ENCODE results near the gene ITIH2. TPM values are rescaled to one million over a fixed set of nuclear protein-coding genes. Genes with fewer than 3 reads are reported as not detected.
A peak's percentile ranks its signal among the peaks of the same experiment; 100 is the strongest.

The ITIH2 gene
- total and polyA plus RNA-seq, 9 of the 15 experiments (the other 6 are each of a cell fraction or from before 2014, with no cell fraction given) = 0.66 TPM; not detected in 8

DNA sequence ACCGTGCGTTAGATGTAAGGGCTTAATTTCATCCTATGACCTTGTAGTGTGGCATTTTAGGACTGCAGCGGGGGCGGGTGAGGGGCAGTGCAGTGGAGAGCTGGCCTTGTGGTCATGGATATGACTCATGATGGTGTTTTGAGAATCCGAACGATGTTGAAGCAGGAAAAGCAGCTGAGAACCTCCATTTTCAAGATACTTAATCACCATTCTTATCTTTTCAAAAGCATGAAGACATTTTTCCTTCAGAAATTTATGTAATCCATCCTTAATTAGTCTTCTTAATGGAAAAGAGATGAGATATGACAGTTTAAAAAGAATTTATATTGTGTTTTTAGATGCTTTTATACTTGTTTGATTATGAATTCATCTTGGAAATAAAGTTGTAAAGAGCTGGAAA, 94.5 kb downstream of the ITIH2 start (continued):
- TF ChIP-seq LCOR (CRISPR knock-in tag; IDR thresholded peaks at IDR 0.05) (peak; percentile 26; the same call in 1 of the 2 replicates), ETS2 (tag; IDR thresholded peaks at IDR 0.05; ENCODE audit: borderline replicate concordance, poor library complexity, severe bottlenecking) (no peak), TCFL5 (CRISPR knock-in tag; conservative IDR thresholded peaks at IDR 0.05) (no peak), JUN (IDR thresholded peaks at IDR 0.05; ENCODE audit: borderline replicate concordance, low read depth, low read length) (peak; percentile 80), JUN (CRISPR knock-in tag; IDR thresholded peaks at IDR 0.05; ENCODE audit: borderline replicate concordance) (no peak), GATA2 (CRISPR knock-in tag; IDR thresholded peaks at IDR 0.05) (no peak), TAL1 (IDR thresholded peaks at IDR 0.05) (no peak), EP400 (IDR thresholded peaks at IDR 0.05) (peak; percentile 28; the same call in 1 of the 2 replicates), FOS (IDR thresholded peaks at IDR 0.05; ENCODE audit: extremely low read depth, insufficient read length) (no peak), NRF1 (conservative IDR thresholded peaks at IDR 0.05 in 1 of 2, IDR thresholded peaks at IDR 0.05 in 1 of 2) (no peak), HDGF (IDR thresholded peaks at IDR 0.05) (no peak)
- TF ChIP-seq, protein P1, sequence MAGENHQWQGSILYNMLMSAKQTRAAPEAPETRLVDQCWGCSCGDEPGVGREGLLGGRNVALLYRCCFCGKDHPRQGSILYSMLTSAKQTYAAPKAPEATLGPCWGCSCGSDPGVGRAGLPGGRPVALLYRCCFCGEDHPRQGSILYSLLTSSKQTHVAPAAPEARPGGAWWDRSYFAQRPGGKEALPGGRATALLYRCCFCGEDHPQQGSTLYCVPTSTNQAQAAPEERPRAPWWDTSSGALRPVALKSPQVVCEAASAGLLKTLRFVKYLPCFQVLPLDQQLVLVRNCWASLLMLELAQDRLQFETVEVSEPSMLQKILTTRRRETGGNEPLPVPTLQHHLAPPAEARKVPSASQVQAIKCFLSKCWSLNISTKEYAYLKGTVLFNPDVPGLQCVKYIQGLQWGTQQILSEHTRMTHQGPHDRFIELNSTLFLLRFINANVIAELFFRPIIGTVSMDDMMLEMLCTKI (IDR thresholded peaks at IDR 0.05; ENCODE audit: partially characterized antibody) = no peak
- TF ChIP-seq, protein P2, sequence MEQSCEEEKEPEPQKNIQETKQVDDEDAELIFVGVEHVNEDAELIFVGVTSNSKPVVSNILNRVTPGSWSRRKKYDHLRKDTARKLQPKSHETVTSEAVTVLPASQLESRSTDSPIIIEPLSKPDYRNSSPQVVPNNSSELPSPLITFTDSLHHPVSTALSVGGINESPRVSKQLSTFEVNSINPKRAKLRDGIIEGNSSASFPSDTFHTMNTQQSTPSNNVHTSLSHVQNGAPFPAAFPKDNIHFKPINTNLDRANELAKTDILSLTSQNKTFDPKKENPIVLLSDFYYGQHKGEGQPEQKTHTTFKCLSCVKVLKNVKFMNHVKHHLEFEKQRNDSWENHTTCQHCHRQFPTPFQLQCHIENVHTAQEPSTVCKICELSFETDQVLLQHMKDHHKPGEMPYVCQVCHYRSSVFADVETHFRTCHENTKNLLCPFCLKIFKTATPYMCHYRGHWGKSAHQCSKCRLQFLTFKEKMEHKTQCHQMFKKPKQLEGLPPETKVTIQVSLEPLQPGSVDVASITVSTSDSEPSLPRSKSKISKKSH (CRISPR knock-in tag; IDR thresholded peaks at IDR 0.05) = no peak
- TF ChIP-seq, protein P3, sequence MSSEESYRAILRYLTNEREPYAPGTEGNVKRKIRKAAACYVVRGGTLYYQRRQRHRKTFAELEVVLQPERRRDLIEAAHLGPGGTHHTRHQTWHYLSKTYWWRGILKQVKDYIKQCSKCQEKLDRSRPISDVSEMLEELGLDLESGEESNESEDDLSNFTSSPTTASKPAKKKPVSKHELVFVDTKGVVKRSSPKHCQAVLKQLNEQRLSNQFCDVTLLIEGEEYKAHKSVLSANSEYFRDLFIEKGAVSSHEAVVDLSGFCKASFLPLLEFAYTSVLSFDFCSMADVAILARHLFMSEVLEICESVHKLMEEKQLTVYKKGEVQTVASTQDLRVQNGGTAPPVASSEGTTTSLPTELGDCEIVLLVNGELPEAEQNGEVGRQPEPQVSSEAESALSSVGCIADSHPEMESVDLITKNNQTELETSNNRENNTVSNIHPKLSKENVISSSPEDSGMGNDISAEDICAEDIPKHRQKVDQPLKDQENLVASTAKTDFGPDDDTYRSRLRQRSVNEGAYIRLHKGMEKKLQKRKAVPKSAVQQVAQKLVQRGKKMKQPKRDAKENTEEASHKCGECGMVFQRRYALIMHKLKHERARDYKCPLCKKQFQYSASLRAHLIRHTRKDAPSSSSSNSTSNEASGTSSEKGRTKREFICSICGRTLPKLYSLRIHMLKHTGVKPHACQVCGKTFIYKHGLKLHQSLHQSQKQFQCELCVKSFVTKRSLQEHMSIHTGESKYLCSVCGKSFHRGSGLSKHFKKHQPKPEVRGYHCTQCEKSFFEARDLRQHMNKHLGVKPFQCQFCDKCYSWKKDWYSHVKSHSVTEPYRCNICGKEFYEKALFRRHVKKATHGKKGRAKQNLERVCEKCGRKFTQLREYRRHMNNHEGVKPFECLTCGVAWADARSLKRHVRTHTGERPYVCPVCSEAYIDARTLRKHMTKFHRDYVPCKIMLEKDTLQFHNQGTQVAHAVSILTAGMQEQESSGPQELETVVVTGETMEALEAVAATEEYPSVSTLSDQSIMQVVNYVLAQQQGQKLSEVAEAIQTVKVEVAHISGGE (CRISPR knock-in tag; IDR thresholded peaks at IDR 0.05) = no peak

All from K562 (cell line).